Stomach (tissue), 4 donors: ENCODE measurements around the gene FHL1.

Source experiments
- POLR2A ChIP-seq, 4 donors: fragments of 450-650 bp; IDR thresholded peaks; one replicate each; pipeline ENCODE4 v1.6.1; 2016; ENCODE audit warnings: antibody characterized with exemption in 4 of 4, control low read depth in 2 of 4, mild to moderate bottlenecking in 1 of 4, moderate library complexity in 1 of 4
- POLR2AphosphoS5 ChIP-seq, 3 donors: sonication (generic); formaldehyde crosslinking; IDR thresholded peaks; one replicate each; pipeline ENCODE4 v1.6.1; 2016; ENCODE audit warnings: antibody characterized with exemption in 3 of 3
- TF ChIP-seq, protein P1 (sequence below), 7 experiments: fragments of 450-650 bp in 4 of 7; fragments of 200-600 bp in 3 of 7; sonication (generic) in 3 of 7; IDR thresholded peaks; one replicate each; pipeline ENCODE4 v1.5.1; 2016 to 2019; ENCODE audit warnings: antibody characterized with exemption in 7 of 7, control low read depth in 2 of 7, mild to moderate bottlenecking in 1 of 7

DNA sequence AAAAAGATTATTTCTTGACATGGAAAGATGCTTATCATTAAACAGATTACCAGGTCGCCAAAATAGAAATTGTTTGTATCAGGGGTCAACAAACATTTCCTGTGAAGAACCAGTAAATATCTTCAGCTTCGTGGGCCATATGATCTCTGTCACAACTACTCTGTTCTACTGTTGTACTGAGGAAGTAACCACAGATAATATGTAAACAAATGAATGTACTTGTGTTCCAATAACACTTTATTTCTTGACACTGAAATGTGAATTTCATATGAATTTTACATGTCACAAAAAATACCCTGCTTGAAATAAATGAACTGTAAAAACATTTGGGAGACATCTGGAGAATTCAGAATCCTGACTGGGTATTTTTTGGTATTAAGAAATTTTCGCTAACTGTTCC is 4.7 kb upstream of the FHL1 start:
- TF ChIP-seq, protein P1, sequence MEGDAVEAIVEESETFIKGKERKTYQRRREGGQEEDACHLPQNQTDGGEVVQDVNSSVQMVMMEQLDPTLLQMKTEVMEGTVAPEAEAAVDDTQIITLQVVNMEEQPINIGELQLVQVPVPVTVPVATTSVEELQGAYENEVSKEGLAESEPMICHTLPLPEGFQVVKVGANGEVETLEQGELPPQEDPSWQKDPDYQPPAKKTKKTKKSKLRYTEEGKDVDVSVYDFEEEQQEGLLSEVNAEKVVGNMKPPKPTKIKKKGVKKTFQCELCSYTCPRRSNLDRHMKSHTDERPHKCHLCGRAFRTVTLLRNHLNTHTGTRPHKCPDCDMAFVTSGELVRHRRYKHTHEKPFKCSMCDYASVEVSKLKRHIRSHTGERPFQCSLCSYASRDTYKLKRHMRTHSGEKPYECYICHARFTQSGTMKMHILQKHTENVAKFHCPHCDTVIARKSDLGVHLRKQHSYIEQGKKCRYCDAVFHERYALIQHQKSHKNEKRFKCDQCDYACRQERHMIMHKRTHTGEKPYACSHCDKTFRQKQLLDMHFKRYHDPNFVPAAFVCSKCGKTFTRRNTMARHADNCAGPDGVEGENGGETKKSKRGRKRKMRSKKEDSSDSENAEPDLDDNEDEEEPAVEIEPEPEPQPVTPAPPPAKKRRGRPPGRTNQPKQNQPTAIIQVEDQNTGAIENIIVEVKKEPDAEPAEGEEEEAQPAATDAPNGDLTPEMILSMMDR (IDR thresholded peaks at IDR 0.05): no peak
- TF ChIP-seq POLR2AphosphoS5 (IDR thresholded peaks at IDR 0.05) (no peak), POLR2A (IDR thresholded peaks at IDR 0.05) (no peak)
